Body of pancreas (tissue), 4 donors: ENCODE measurements around the gene MRPL43. TPM values are rescaled to one million over a fixed set of nuclear protein-coding genes. Genes with fewer than 3 reads are reported as not detected.
"Not testable (repeated sequence)": the region's sequence is repeated elsewhere in the genome, so short reads cannot be mapped to it uniquely, and the experiment has no call there.

ENCODE experiments used
- ATAC-seq: fragments of 150-250 bp; one replicate; pipeline ENCODE4 v1.9.1; 2016
- DNase-seq, 4 donors: peaks; one replicate each; pipeline ENCODE4 v3.0.0-alpha.2; 2019
- H3K27ac ChIP-seq, 4 donors: fragments of 200-600 bp; sonication (generic); 1 replicate in 3 of 4; 2 replicates in 1 of 4; pipeline versions ENCODE4 v1.5.1 to v1.6.1; 2016 to 2019; ENCODE audit warnings: mild to moderate bottlenecking in 1 of 4, mixed read lengths in 1 of 4, moderate library complexity in 1 of 4
- H3K27me3 ChIP-seq, 2 donors: fragments of 200-600 bp; sonication (generic); one replicate each; pipeline ENCODE4 v1.6.0; 2016; ENCODE audit warnings: mild to moderate bottlenecking in 1 of 2
- H3K36me3 ChIP-seq, 2 donors: fragments of 200-600 bp; sonication (generic); replicated peaks in 1 of 2; 2 replicates each; pipeline ENCODE4 v1.5.1; 2016; ENCODE audit warnings: low read depth in 2 of 2; ENCODE audit not compliant: insufficient read depth in 1 of 2
- H3K4me1 ChIP-seq: fragments of 200-600 bp; sonication (generic); one replicate; pipeline ENCODE4 v1.6.0; 2016
- H3K4me3 ChIP-seq, 2 donors: fragments of 200-600 bp; sonication (generic); 1 replicate in 1 of 2; 2 replicates in 1 of 2; pipeline ENCODE4 v1.5.1; 2016 to 2019
- H3K9me3 ChIP-seq, 3 donors: fragments of 200-600 bp; sonication (generic); 1 replicate in 2 of 3; 2 replicates in 1 of 3; pipeline ENCODE4 v1.5.1; 2016
- CTCF ChIP-seq, 7 experiments: fragments of 450-650 bp in 4 of 7; fragments of 200-600 bp in 3 of 7; sonication (generic) in 3 of 7; IDR thresholded peaks; one replicate each; pipeline ENCODE4 v1.5.1; 2016 to 2019; ENCODE audit warnings: antibody characterized with exemption in 7 of 7
- POLR2A ChIP-seq, 3 donors: fragments of 450-650 bp; IDR thresholded peaks; one replicate each; pipeline ENCODE4 v1.6.1; 2016; ENCODE audit warnings: antibody characterized with exemption in 3 of 3, mild to moderate bottlenecking in 2 of 3
- WGBS, 2 donors: methylation state at CpG; one replicate each; pipeline ENCODE4 v1.1.5; 2017; 5-methylcytosine and 5-hydroxymethylcytosine counted together
- intact Hi-C: fragments of 100-400 bp; cut with DNase I; formaldehyde crosslinking; loops from one replicate; pipeline ENCODE4 v1.15.1; 2023
- total RNA-seq, 2 donors: library from RNA; depleted of rRNA; stranded (reverse); fragments of >200 nt; gene quantifications; one replicate each; pipeline ENCODE4 v1.1.0, GENCODE V29; 2016

The MRPL43 gene
- total RNA-seq, 2 donors from 2014 or later = 53.7 to 90.5 TPM

GRCh38 chr10:100978121-100978900, 9.0 kb downstream of the MRPL43 start:
- Histone ChIP-seq H3K4me1 (peaks cover 3% of the 10 kb centered on the region), H3K9me3 (no peaks in the 10 kb centered on the region), H3K27ac (no peak overlapping the region), H3K27me3 (no peaks in the 10 kb centered on the region), H3K36me3 (peaks cover 0 to 7% of the 10 kb centered on the region in 2 donors), H3K4me3 (no peak overlapping the region)
- DNase-seq = no peak
- intact Hi-C loops = no loop called here
- ATAC-seq = no peak
- TF ChIP-seq POLR2A (IDR thresholded peaks at IDR 0.05) = no peak
- TF ChIP-seq CTCF (IDR thresholded peaks at IDR 0.05) = no peak
- 89 to 91% methylated on average over 6 to 13 of the region's 13 CpGs for WGBS, 2 donors

GRCh38 chr10:100977436-100977835, 9.9 kb downstream of the MRPL43 start:
- TF ChIP-seq CTCF (IDR thresholded peaks at IDR 0.05) = no peak
- no peak for TF ChIP-seq POLR2A (IDR thresholded peaks at IDR 0.05)
- Histone ChIP-seq H3K9me3 (no peaks in the 10 kb centered on the region), H3K27ac (no peak overlapping the region), H3K36me3 (peaks cover 0 to 7% of the 10 kb centered on the region in 2 donors), H3K4me3 (no peak overlapping the region), H3K4me1 (peaks cover 12% of the 10 kb centered on the region), H3K27me3 (no peaks in the 10 kb centered on the region)
- DNase-seq (no peak), ATAC-seq (no peak)
- intact Hi-C loops = no loop called here
- WGBS, 2 donors = 75 to 94% methylated on average over 6 of the region's 6 CpGs

- peaks cover 0 to 7% of the 10 kb centered on the region in 2 donors for H3K36me3 ChIP-seq
- intact Hi-C loops = no loop called here
- H3K4me3 ChIP-seq = no peak overlapping the region
- DNase-seq (no peak), ATAC-seq (no peak)
- 63 to 70% methylated on average over 3 of the region's 3 CpGs for WGBS, 2 donors
- no peak overlapping the region for H3K27ac ChIP-seq
- H3K9me3 ChIP-seq = no peaks in the 10 kb centered on the region
- TF ChIP-seq POLR2A (IDR thresholded peaks at IDR 0.05) (no peak), CTCF (IDR thresholded peaks at IDR 0.05) (no peak)
- H3K4me1 ChIP-seq = peaks cover 17% of the 10 kb centered on the region
- no peaks in the 10 kb centered on the region for H3K27me3 ChIP-seq
Measured at GRCh38 chr10:100976906-100977305, 10.4 kb downstream of the MRPL43 start.

- H3K4me3 ChIP-seq, H3K27ac ChIP-seq, H3K9me3 ChIP-seq, H3K27me3 ChIP-seq, intact Hi-C loops, H3K36me3 ChIP-seq, ATAC-seq, DNase-seq: not testable (repeated sequence)
- peaks cover 32% of the 10 kb centered on the region for H3K4me1 ChIP-seq
- 84 to 94% methylated on average over 7 to 8 of the region's 8 CpGs for WGBS, 2 donors
Measured at GRCh38 chr10:100975397-100975796, 11.9 kb downstream of the MRPL43 start.

GRCh38 chr10:100972904-100973535, 14.3 kb downstream of the MRPL43 start:
- ATAC-seq = no peak
- Histone ChIP-seq H3K4me1 (peaks cover 50% of the 10 kb centered on the region), H3K36me3 (no peaks in the 10 kb centered on the region), H3K27ac (no peak overlapping the region), H3K4me3 (no peak overlapping the region), H3K9me3 (no peaks in the 10 kb centered on the region), H3K27me3 (no peaks in the 10 kb centered on the region)
- intact Hi-C loops = no loop called here
- TF ChIP-seq CTCF (IDR thresholded peaks at IDR 0.05) = no peak
- TF ChIP-seq POLR2A (IDR thresholded peaks at IDR 0.05) = no peak
- WGBS, 2 donors = 88 to 96% methylated on average over 3 to 6 of the region's 6 CpGs
- DNase-seq = no peak
